GM21529 (cell line): ENCODE results near the gene QSER1.
"Not testable (repeated sequence)": the region's sequence is repeated elsewhere in the genome, so short reads cannot be mapped to it uniquely, and the experiment has no call there.

Source experiments
- ATAC-seq: cut with Tn5 transposase; IDR thresholded peaks from one replicate; pipeline ENCODE4 v1.9.1; 2021; ENCODE audit not compliant: unreplicated experiment

QSER1 gene

GRCh38 chr11:32892355-32893092 is at the start of gene QSER1:
QSER1 (plus strand) TSS chr11:32892811; CDS start chr11:32893126, 315 bp downstream.
- ATAC-seq, result peak; percentile 60

GRCh38 chr11:32843544-32843943 is 49.1 kb upstream of the QSER1 start:
- ATAC-seq, result no peak

- no peak for ATAC-seq
Observed at GRCh38 chr11:32847511-32847910, 45.1 kb upstream of the QSER1 start.

GRCh38 chr11:32849761-32850160 is 42.9 kb upstream of the QSER1 start:
- no peak for ATAC-seq

- ATAC-seq, result no peak
Observed at GRCh38 chr11:32851251-32851650, 41.4 kb upstream of the QSER1 start.

GRCh38 chr11:32852207-32852606 is 40.4 kb upstream of the QSER1 start:
- ATAC-seq, result no peak

- ATAC-seq, result no peak
Observed at GRCh38 chr11:32855601-32856000, 37.0 kb upstream of the QSER1 start.

GRCh38 chr11:32858731-32859130 is 33.9 kb upstream of the QSER1 start:
- ATAC-seq, result no peak

- no peak for ATAC-seq
Observed at GRCh38 chr11:32861850-32862577, 30.6 kb upstream of the QSER1 start.

GRCh38 chr11:32864555-32864954 is 28.1 kb upstream of the QSER1 start:
- ATAC-seq, result no peak

GRCh38 chr11:32868752-32869151 is 23.9 kb upstream of the QSER1 start:
- ATAC-seq, result not testable (repeated sequence)

- no peak for ATAC-seq
Observed at GRCh38 chr11:32870676-32871075, 21.9 kb upstream of the QSER1 start.

GRCh38 chr11:32874132-32874531 is 18.5 kb upstream of the QSER1 start:
- ATAC-seq, result no peak

- no peak for ATAC-seq
Observed at GRCh38 chr11:32881286-32881685, 11.3 kb upstream of the QSER1 start.

- ATAC-seq, result no peak
Observed at GRCh38 chr11:32883421-32883820, 9.2 kb upstream of the QSER1 start.

- no peak for ATAC-seq
Observed at GRCh38 chr11:32884023-32884422, 8.6 kb upstream of the QSER1 start.

- peak; percentile 56 for ATAC-seq
Observed at GRCh38 chr11:32884770-32885384, 7.7 kb upstream of the QSER1 start.

- no peak for ATAC-seq
Observed at GRCh38 chr11:32885556-32885955, 7.1 kb upstream of the QSER1 start.

GRCh38 chr11:32886180-32886579 is 6.4 kb upstream of the QSER1 start:
- ATAC-seq, result no peak

GRCh38 chr11:32887707-32888383 is 4.8 kb upstream of the QSER1 start:
- not testable (repeated sequence) for ATAC-seq

GRCh38 chr11:32888384-32888710 is 4.3 kb upstream of the QSER1 start:
- ATAC-seq, result not testable (repeated sequence)

GRCh38 chr11:32888805-32889204 is 3.8 kb upstream of the QSER1 start:
- no peak for ATAC-seq
